HEK293T (cell line): ENCODE measurements around the gene ZNF48.

Source experiments
- ARNT ChIP-seq: fragments of 450-650 bp; IDR thresholded peaks from 2 replicates; pipeline ENCODE4 v1.6.1; 2017; ENCODE audit warnings: mild to moderate bottlenecking
- BHLHE40 ChIP-seq: fragments of 450-650 bp; IDR thresholded peaks from 2 replicates; pipeline ENCODE4 v1.6.1; 2016; ENCODE audit warnings: mild to moderate bottlenecking, moderate library complexity, borderline replicate concordance
- CTBP1 ChIP-seq: fragments of 450-650 bp; IDR thresholded peaks from 2 replicates; pipeline ENCODE4 v1.6.1; 2016; ENCODE audit warnings: borderline replicate concordance
- ELF4 ChIP-seq: fragments of 450-650 bp; IDR thresholded peaks from 2 replicates; pipeline ENCODE4 v1.6.1; 2017; ENCODE audit warnings: antibody characterized with exemption
- FOXA1 ChIP-seq: fragments of 450-650 bp; IDR thresholded peaks from 2 replicates; pipeline ENCODE4 v1.6.1; 2016; ENCODE audit warnings: mild to moderate bottlenecking
- FOXK2 ChIP-seq: fragments of 450-650 bp; IDR thresholded peaks from 2 replicates; pipeline ENCODE4 v1.6.1; 2016; ENCODE audit warnings: mild to moderate bottlenecking
- FOXM1 ChIP-seq: fragments of 450-650 bp; IDR thresholded peaks from 2 replicates; pipeline ENCODE4 v1.6.1; 2017; ENCODE audit warnings: mild to moderate bottlenecking, borderline replicate concordance
- L3MBTL2 ChIP-seq: fragments of 450-650 bp; conservative IDR thresholded peaks from 2 replicates; pipeline ENCODE4 v1.6.1; 2016; ENCODE audit warnings: mild to moderate bottlenecking
- SP1 ChIP-seq: fragments of 450-650 bp; IDR thresholded peaks from 2 replicates; pipeline ENCODE4 v1.6.1; 2017
- SUZ12 ChIP-seq: fragments of 450-650 bp; IDR thresholded peaks from 2 replicates; pipeline ENCODE4 v1.6.1; 2016; ENCODE audit warnings: mild to moderate bottlenecking
- TARDBP ChIP-seq: fragments of 450-650 bp; IDR thresholded peaks from 2 replicates; pipeline ENCODE4 v1.6.1; 2016
- ZNF384 ChIP-seq: fragments of 450-650 bp; IDR thresholded peaks from 2 replicates; pipeline ENCODE4 v1.6.1; 2016
- TF ChIP-seq, protein P1 (sequence below): fragments of 450-650 bp; IDR thresholded peaks from 2 replicates; pipeline ENCODE4 v1.6.1; 2016

DNA sequence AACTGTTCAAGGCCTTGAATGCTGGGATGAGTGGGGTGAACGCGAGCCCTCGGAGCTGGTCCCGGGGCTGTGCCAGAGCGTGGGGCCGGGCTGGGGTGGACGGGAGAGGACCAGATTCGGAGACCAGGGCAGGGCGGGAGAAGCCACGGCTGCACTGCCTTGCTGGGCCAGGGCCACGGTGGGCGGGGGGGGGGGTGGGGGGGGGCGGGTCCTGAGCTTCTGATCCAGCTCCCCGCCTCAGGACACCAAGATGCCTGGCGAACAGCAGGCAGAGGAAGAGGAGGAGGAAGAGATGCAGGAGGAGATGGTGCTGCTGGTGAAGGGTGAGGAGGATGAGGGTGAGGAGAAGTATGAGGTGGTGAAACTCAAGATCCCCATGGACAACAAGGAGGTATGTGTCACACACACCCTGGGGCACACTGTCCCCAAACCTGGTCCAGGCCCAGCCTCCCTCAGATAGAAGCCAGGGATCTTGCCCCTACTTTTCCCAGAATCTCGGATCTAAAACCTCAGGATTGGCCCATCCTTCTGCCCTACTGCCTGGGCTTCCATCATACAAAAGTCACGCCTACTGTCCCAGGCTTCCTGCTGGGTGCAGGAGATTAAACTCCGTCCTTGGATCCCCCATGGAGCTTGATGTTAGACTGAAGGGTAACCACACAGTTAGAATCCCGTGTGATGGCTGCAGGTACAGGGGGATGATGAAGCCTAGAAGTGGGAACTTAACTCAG, 12.7 kb downstream of the ZNF48 start:
- TF ChIP-seq FOXK2 (no peak), FOXM1 (no peak), ZNF384 (no peak), BHLHE40 (no peak), ELF4 (no peak; the same call in 1 of the 2 replicates), SUZ12 (no peak), SP1 (no peak), TARDBP (no peak), ARNT (no peak), L3MBTL2 (no peak), FOXA1 (no peak), CTBP1 (no peak)
- TF ChIP-seq, protein P1, sequence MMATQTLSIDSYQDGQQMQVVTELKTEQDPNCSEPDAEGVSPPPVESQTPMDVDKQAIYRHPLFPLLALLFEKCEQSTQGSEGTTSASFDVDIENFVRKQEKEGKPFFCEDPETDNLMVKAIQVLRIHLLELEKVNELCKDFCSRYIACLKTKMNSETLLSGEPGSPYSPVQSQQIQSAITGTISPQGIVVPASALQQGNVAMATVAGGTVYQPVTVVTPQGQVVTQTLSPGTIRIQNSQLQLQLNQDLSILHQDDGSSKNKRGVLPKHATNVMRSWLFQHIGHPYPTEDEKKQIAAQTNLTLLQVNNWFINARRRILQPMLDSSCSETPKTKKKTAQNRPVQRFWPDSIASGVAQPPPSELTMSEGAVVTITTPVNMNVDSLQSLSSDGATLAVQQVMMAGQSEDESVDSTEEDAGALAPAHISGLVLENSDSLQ: no peak
